HG03139 (cell line): ENCODE data around the gene PSAP.
"Not testable (repeated sequence)": the region's sequence is repeated elsewhere in the genome, so short reads cannot be mapped to it uniquely, and the experiment has no call there.

Experiments used
- ATAC-seq: cut with Tn5 transposase; IDR thresholded peaks from one replicate; pipeline ENCODE4 v1.9.1; 2021; ENCODE audit not compliant: unreplicated experiment

PSAP gene

GRCh38 chr10:71850743-71851464 is at the start of gene PSAP:
Gene PSAP (minus strand): TSS chr10:71851251. CDS start chr10:71851221, 30 bp downstream.
- ATAC-seq: peak; percentile 86

- ATAC-seq: no peak
Observed at GRCh38 chr10:71900441-71901180, 49.6 kb upstream of the PSAP start.

- no peak for ATAC-seq
Observed at GRCh38 chr10:71899665-71900412, 48.8 kb upstream of the PSAP start.

- not testable (repeated sequence) for ATAC-seq
Observed at GRCh38 chr10:71898346-71898745, 47.3 kb upstream of the PSAP start.

GRCh38 chr10:71893920-71894319 is 42.9 kb upstream of the PSAP start:
- no peak for ATAC-seq

- ATAC-seq: no peak
Observed at GRCh38 chr10:71893258-71893815, 42.3 kb upstream of the PSAP start.

GRCh38 chr10:71891437-71891836 is 40.4 kb upstream of the PSAP start:
- ATAC-seq: no peak

- no peak for ATAC-seq
Observed at GRCh38 chr10:71889388-71889987, 38.4 kb upstream of the PSAP start.

GRCh38 chr10:71888623-71889387 is 37.8 kb upstream of the PSAP start:
- ATAC-seq: peak; percentile 78

GRCh38 chr10:71888248-71888622 is 37.2 kb upstream of the PSAP start:
- ATAC-seq: no peak

- ATAC-seq: no peak
Observed at GRCh38 chr10:71887743-71888142, 36.7 kb upstream of the PSAP start.

- ATAC-seq: no peak
Observed at GRCh38 chr10:71882813-71883659, 32.0 kb upstream of the PSAP start.

GRCh38 chr10:71881647-71882355 is 30.8 kb upstream of the PSAP start:
- no peak for ATAC-seq

GRCh38 chr10:71881307-71881624 is 30.2 kb upstream of the PSAP start:
- ATAC-seq: not testable (repeated sequence)

GRCh38 chr10:71880425-71881306 is 29.6 kb upstream of the PSAP start:
- ATAC-seq: no peak

GRCh38 chr10:71878327-71879034 is 27.4 kb upstream of the PSAP start:
- ATAC-seq: no peak

GRCh38 chr10:71877821-71878220 is 26.8 kb upstream of the PSAP start:
- no peak for ATAC-seq
